GM12864 (cell line): ENCODE measurements around the gene HOXB3.

ENCODE experiments used
- DNase-seq: peaks from one replicate; pipeline ENCODE4 v3.0.0-alpha.2; 2011; ENCODE audit warnings: low read depth
- H3K4me3 ChIP-seq: 2 replicates; pipeline ENCODE4 v1.5.1; 2011; ENCODE audit warnings: mild to moderate bottlenecking, low read depth, low read length, control low read depth
- CTCF ChIP-seq: IDR thresholded peaks from 2 replicates; pipeline ENCODE4 v1.5.1; 2011; ENCODE audit warnings: low read depth, mild to moderate bottlenecking, moderate library complexity, low read length, control low read depth, inconsistent platforms; ENCODE audit errors: missing control alignments

Gene HOXB3

GRCh38 chr17:48575066-48575582 is 14.9 kb downstream of the HOXB3 start:
- no peak for DNase-seq
- TF ChIP-seq CTCF = no peak
- no peak overlapping the region for H3K4me3 ChIP-seq

GRCh38 chr17:48574505-48575065 is 15.5 kb downstream of the HOXB3 start:
- TF ChIP-seq CTCF = no peak
- no peak for DNase-seq
- H3K4me3 ChIP-seq = no peak overlapping the region

- no peak for TF ChIP-seq CTCF
- no peak for DNase-seq
- no peak overlapping the region for H3K4me3 ChIP-seq
Observed at GRCh38 chr17:48571826-48572417, 18.1 kb downstream of the HOXB3 start.

DNA sequence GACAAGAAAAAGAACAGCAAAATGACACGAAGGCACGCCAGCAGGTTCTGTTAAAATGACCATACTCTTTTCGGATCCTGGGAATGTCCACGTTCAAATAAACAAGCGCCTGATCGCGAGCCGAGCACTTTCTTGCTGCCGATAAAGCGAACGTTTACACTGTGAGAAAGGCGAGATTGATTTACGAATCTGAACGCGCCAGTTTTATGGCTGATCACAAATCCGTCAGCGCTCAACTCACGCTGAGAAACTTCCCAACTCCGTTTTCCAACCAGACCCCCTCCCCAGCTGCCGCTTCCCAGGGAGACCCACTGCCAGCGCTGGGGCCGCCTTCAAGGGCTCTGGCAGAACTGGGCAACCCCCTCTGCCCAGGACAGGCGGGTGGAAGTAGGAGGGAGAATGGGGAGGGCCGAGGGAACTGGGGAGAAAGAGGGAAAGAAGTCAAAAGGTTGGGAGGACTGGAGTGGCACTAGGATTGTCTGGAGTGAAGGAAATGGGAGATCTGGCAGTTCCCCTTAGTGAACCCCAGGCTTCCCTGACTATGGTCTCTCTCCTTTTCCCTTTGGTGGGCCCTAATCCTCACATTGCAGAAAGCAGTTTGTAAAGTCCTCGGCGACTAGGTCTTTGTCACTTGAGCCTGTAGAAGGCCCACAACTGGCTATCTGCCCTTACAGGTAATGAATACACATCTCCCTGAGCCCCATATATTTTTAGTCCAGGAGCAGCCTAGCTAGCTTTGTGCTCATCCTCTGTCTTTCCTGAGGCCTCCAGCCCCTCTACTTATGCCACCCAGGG is 18.8 kb downstream of the HOXB3 start:
- no peak for DNase-seq
- H3K4me3 ChIP-seq = no peak overlapping the region
- no peak for TF ChIP-seq CTCF

- DNase-seq = no peak
- no peak overlapping the region for H3K4me3 ChIP-seq
Observed at GRCh38 chr17:48570325-48571023, 19.6 kb downstream of the HOXB3 start.

More at GRCh38 chr17:48570325-48571023, 19.6 kb downstream of the HOXB3 start:
- no peak for TF ChIP-seq CTCF
